Thyroid gland (tissue), 4 donors: Measurements from ENCODE around the gene MLH1. TPM values are rescaled to one million over a fixed set of nuclear protein-coding genes. Genes with fewer than 3 reads are reported as not detected.

Experiments
- DNase-seq, 2 donors: peaks; one replicate each; pipeline ENCODE4 v3.0.0-alpha.2; 2019
- H3K27ac ChIP-seq, 3 donors: fragments of 200-600 bp; sonication (generic); 1 replicate in 2 of 3; 2 replicates in 1 of 3; pipeline ENCODE4 v1.5.1; 2016 to 2019; ENCODE audit warnings: mild to moderate bottlenecking in 1 of 3, moderate library complexity in 1 of 3
- H3K27me3 ChIP-seq: fragments of 200-600 bp; sonication (generic); one replicate; pipeline ENCODE4 v1.5.1; 2019
- H3K36me3 ChIP-seq, 2 donors: fragments of 200-600 bp; sonication (generic); one replicate each; pipeline ENCODE4 v1.5.1; 2016 to 2019
- H3K4me1 ChIP-seq, 2 donors: fragments of 200-600 bp; sonication (generic); one replicate each; pipeline ENCODE4 v1.5.1; 2017 to 2019
- H3K4me3 ChIP-seq, 3 donors: fragments of 200-600 bp; sonication (generic); replicated peaks in 1 of 3; 1 replicate in 2 of 3; 2 replicates in 1 of 3; pipeline ENCODE4 v1.5.1; 2016; ENCODE audit warnings: mild to moderate bottlenecking in 1 of 3
- H3K9me3 ChIP-seq: fragments of 200-600 bp; sonication (generic); one replicate; pipeline ENCODE4 v1.5.1; 2017
- POLR2A ChIP-seq, 2 donors: fragments of 450-650 bp; IDR thresholded peaks; one replicate each; pipeline ENCODE4 v1.6.1; 2017; ENCODE audit warnings: antibody characterized with exemption in 2 of 2, mild to moderate bottlenecking in 2 of 2, moderate library complexity in 1 of 2
- WGBS, 2 donors: methylation state at CpG; one replicate each; pipeline ENCODE4 v1.1.5; 2017; 5-methylcytosine and 5-hydroxymethylcytosine counted together
- intact Hi-C: fragments of 100-400 bp; cut with DNase I; formaldehyde crosslinking; loops from one replicate; pipeline ENCODE4 v1.15.1; 2023
- total RNA-seq, 4 donors: library from RNA; depleted of rRNA; stranded (reverse); fragments of >200 nt; gene quantifications; one replicate each; pipeline ENCODE4 v1.2.3, GENCODE V29; 2016
- TF ChIP-seq, protein P1 (sequence below), 6 experiments: fragments of 200-600 bp in 3 of 6; fragments of 450-650 bp in 3 of 6; sonication (generic) in 3 of 6; IDR thresholded peaks; one replicate each; pipeline ENCODE4 v1.5.1; 2016 to 2019; ENCODE audit warnings: antibody characterized with exemption in 6 of 6, mild to moderate bottlenecking in 2 of 6, inconsistent platforms in 1 of 6, moderate library complexity in 1 of 6

Gene MLH1
- total RNA-seq, 4 donors from 2014 or later = 32.1 to 65.7 (median 54.3) TPM

DNA sequence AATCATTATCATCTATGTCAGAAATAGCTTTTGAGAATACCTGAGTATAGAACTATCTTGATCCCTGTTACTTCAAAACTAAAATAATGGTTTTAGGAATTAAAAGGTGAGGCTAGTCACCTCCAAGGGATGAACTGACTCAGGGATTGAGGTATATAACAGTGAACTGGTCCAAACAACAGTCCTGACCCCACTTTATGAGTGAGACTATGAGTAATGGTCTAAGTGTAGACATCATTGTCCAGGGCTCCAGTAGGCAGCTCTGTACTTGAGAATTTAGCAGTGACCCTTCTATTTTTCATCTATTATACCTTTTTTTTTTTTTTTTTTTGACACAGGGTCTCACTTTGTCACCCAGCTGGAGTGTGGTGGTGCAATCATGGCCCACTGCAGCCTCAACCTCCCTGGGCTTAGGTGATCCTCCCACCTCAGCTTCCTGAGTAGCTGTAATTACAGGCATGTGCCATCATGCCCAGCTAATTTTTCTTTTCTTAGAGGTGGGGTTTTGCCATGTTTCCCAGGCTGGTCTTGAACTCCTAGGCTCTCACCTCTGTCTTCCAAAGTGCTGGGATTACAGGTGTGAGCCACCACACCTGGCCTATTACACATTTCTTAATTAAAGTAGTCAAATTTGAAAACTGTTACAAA, 36.3 kb downstream of the MLH1 start:
- no peak for DNase-seq
- intact Hi-C loops = loop anchor here (10.0 kb wide), 1 partner anchor 185 kb away; no protein-coding TSS in a partner anchor
- Histone ChIP-seq H3K9me3 (no peaks in the 10 kb centered on the region), H3K27ac (peak overlapping the region; percentile 52 to 94 (median 81)), H3K36me3 (peaks cover 0 to 7% of the 10 kb centered on the region in 2 donors), H3K4me1 (peaks cover 60 to 67% of the 10 kb centered on the region in 2 donors), H3K4me3 (no peak overlapping the region), H3K27me3 (no peaks in the 10 kb centered on the region)
- TF ChIP-seq, protein P1, sequence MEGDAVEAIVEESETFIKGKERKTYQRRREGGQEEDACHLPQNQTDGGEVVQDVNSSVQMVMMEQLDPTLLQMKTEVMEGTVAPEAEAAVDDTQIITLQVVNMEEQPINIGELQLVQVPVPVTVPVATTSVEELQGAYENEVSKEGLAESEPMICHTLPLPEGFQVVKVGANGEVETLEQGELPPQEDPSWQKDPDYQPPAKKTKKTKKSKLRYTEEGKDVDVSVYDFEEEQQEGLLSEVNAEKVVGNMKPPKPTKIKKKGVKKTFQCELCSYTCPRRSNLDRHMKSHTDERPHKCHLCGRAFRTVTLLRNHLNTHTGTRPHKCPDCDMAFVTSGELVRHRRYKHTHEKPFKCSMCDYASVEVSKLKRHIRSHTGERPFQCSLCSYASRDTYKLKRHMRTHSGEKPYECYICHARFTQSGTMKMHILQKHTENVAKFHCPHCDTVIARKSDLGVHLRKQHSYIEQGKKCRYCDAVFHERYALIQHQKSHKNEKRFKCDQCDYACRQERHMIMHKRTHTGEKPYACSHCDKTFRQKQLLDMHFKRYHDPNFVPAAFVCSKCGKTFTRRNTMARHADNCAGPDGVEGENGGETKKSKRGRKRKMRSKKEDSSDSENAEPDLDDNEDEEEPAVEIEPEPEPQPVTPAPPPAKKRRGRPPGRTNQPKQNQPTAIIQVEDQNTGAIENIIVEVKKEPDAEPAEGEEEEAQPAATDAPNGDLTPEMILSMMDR (IDR thresholded peaks at IDR 0.05) = no peak
- TF ChIP-seq POLR2A (IDR thresholded peaks at IDR 0.05) = no peak

- intact Hi-C loops = no loop called here
- Histone ChIP-seq H3K9me3 (no peaks in the 10 kb centered on the region), H3K27ac (peak overlapping the region; percentile 52 to 94 (median 81)), H3K4me3 (no peak overlapping the region), H3K36me3 (peaks cover 0 to 7% of the 10 kb centered on the region in 2 donors), H3K4me1 (peaks cover 59% of the 10 kb centered on the region in 2 donors), H3K27me3 (no peaks in the 10 kb centered on the region)
- WGBS, 2 donors = 19 to 23% methylated on average over 3 of the region's 3 CpGs
- TF ChIP-seq, protein P1 (IDR thresholded peaks at IDR 0.05) = no peak
- no peak for TF ChIP-seq POLR2A (IDR thresholded peaks at IDR 0.05)
- peak; percentile 32 to 40 for DNase-seq
Measured at GRCh38 chr3:37030588-37030987, 37.3 kb downstream of the MLH1 start.

GRCh38 chr3:37031096-37031682, 37.9 kb downstream of the MLH1 start:
- TF ChIP-seq, protein P1 (IDR thresholded peaks at IDR 0.05) = no peak
- no peak for TF ChIP-seq POLR2A (IDR thresholded peaks at IDR 0.05)
- Histone ChIP-seq H3K4me1 (peaks cover 55 to 56% of the 10 kb centered on the region in 2 donors), H3K27ac (peak overlapping the region; percentile 52 to 94 (median 81)), H3K27me3 (no peaks in the 10 kb centered on the region), H3K4me3 (no peak overlapping the region), H3K36me3 (peaks cover 0 to 10% of the 10 kb centered on the region in 2 donors), H3K9me3 (no peaks in the 10 kb centered on the region)
- 55 to 65% methylated on average over 7 of the region's 7 CpGs for WGBS, 2 donors
- intact Hi-C loops = no loop called here
- peak; percentile 38 to 41 for DNase-seq

DNA sequence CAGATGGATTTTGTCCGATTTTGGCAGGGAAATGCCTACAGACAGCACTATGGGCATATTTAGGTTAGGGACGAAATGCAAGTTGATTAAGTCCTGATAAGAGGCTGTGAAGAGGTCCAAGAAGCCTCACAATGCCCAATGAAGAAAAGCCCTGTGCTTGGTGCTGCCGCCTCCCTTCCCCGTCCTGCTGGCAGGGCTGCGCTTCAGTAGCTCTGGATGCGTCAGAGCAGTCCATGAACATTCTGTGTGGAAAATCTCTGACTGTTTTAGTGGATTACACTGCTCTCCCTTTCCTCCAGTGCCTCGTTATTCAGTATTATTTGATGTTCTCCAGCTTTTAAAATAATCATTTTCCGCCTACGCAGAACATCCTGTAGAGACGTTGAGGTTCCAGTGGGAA, 39.6 kb downstream of the MLH1 start:
- 77 to 81% methylated on average over 10 of the region's 10 CpGs for WGBS, 2 donors
- H3K4me3 ChIP-seq = no peak overlapping the region
- intact Hi-C loops = no loop called here
- peaks cover 0 to 17% of the 10 kb centered on the region in 2 donors for H3K36me3 ChIP-seq
- peak overlapping the region in 1 of 3 donors; percentile 94 for H3K27ac ChIP-seq
- no peak for DNase-seq
- no peaks in the 10 kb centered on the region for H3K27me3 ChIP-seq
- peaks cover 39 to 42% of the 10 kb centered on the region in 2 donors for H3K4me1 ChIP-seq
- no peaks in the 10 kb centered on the region for H3K9me3 ChIP-seq
- TF ChIP-seq, protein P1 (IDR thresholded peaks at IDR 0.05) = no peak
- no peak for TF ChIP-seq POLR2A (IDR thresholded peaks at IDR 0.05)

DNA sequence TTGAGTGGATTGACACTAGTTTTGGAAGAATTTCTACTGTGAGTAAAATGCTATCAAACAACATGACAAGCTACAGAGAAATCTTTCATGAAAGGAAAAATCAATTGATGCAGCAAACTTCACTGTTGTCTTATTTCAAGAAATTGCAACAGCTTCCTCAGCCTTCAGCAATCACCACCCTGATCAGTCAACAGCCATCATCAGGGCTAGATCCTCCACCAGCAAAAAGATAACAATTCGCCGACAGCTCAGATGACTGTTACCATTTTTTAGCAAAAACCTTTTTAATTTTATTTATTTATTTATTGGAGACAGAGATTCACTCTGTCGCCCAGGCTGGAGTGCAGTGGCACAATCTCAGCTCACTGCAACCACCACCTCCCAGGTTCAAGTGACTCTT, 44.0 kb downstream of the MLH1 start:
- Histone ChIP-seq H3K27me3 (no peaks in the 10 kb centered on the region), H3K27ac (no peak overlapping the region), H3K36me3 (peaks cover 7 to 16% of the 10 kb centered on the region in 2 donors), H3K4me3 (no peak overlapping the region), H3K4me1 (no peaks in the 10 kb centered on the region), H3K9me3 (no peaks in the 10 kb centered on the region)
- TF ChIP-seq POLR2A (IDR thresholded peaks at IDR 0.05) = no peak
- TF ChIP-seq, protein P1 (IDR thresholded peaks at IDR 0.05) = no peak
- no peak for DNase-seq
- WGBS, 2 donors = 97 to 99% methylated on average over 3 of the region's 3 CpGs
- intact Hi-C loops = no loop called here
